GM21526 (cell line): ENCODE measurements around the gene TERT.
"Not testable (repeated sequence)": the region's sequence is repeated elsewhere in the genome, so short reads cannot be mapped to it uniquely, and the experiment has no call there.

Experiments used
- ATAC-seq: cut with Tn5 transposase; IDR thresholded peaks from one replicate; pipeline ENCODE4 v1.9.1; 2021; ENCODE audit warnings: moderate library complexity; ENCODE audit not compliant: unreplicated experiment, low FRiP score

Gene TERT

DNA sequence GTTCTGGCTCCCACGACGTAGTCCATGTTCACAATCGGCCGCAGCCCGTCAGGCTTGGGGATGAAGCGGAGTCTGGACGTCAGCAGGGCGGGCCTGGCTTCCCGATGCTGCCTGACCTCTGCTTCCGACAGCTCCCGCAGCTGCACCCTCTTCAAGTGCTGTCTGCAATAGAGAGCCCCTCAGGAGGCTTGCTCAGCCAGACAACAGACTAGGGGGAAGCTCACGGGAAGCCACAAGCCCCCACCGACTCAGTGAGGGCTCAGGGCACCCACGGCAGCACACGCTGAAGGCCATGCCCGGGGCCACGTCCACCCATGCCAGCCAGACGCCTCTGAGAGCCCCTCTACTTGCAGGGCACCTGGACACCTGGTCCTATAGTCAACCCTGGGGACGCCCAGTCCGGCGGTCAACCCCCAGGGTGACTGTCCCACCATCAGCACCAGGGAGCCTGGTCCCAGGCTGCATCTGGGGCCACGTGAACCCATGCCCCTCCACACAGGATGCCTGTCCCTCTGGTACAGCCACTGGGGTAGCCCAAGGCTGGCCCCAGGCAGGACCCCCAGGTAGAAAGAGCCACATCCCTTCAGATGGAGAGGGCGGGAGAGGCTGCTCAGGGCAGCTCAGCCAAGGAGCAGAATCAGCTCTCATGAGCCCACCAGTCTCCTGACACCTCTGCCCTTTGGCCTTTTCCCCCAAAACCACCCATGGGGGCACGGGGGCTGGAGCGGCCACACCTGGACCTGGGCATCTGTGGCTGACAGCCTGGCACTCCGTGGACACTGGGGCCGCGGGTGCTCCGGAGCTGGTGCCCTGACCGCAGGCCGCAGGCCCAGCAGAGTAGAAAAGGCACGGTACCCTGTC is 14.5 kb downstream of the TERT start:
- no peak for ATAC-seq

DNA sequence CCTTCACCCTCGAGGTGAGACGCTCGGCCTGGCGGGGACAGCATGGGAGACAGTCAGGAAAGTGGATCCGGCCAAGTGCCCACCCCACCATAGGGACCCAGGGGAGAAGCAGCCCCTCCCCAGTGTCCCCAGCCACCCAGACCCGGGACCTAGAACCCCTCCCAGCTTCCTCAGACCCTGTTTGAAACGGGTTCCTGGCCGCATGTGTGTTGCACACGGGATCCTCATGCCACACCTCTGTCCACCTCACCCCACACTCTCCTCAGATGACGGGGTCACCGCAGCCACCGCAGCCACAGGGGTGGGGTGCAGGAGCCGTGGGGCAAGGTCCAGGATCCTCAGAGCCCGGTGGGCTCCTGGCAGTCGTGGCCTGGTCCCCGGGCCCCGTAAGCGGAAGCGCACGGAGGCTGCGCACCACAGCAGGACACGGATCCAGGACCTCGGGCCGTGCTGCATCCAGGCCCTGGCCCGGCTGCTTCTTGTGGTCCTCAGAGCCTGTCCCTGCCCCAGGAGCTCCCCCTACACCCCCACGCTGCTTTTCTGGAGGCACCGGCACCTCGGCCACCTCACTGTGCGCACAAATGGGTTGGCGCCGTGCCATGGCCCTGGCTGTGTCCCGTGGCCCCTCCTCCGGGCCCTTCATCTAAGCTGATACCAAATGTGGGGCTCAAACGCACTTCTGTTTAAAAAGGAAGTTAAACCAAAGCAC is 15.3 kb downstream of the TERT start:
- ATAC-seq, result no peak

DNA sequence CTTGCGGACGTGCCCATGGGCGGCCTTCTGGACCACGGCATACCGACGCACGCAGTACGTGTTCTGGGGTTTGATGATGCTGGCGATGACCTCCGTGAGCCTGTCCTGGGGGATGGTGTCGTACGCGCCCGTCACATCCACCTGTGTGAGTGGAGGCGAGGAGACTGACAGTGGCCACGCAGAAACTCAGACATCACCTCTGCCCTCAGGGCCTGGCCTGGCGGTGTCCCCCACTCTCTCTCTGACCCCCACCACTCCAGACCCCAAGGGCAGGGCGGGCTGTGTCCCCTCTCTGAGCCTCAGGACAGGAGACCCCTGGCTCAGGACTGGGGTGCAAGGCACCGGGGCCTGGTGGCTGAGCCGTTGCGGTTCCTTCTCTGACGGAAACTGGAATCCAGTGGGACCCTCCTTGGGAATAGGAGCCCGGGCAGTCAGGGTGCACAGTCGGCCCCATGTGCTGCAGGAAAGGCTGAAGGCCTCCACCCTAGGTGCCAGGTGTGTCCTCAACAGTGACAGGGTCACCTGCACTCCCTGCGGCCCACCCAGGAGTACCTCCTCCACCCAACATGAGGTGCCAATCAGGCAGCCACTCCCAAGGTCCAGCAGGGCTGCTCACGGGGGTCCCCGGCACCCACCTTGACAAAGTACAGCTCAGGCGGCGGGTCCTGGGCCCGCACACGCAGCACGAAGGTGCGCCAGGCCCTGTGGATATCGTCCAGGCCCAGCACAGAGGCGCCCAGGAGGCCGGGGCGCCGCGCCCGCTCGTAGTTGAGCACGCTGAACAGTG is 16.0 kb downstream of the TERT start:
- ATAC-seq, result no peak

DNA sequence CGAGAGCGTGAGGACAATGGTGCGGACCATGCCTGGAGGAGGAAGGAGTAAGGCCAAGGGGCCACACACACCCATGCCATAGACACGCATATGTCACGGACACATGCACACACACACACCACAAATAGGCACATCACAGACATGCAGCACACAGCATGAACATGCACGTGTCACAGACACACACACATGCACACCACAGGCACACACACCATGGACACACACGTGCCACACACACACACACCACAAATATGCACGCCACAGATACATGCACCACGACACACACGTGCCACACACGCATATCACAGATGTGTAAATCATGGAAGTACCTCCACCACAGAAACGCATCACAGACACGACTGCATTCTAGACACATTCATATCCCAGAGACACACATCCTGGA is 16.7 kb downstream of the TERT start:
- no peak for ATAC-seq

DNA sequence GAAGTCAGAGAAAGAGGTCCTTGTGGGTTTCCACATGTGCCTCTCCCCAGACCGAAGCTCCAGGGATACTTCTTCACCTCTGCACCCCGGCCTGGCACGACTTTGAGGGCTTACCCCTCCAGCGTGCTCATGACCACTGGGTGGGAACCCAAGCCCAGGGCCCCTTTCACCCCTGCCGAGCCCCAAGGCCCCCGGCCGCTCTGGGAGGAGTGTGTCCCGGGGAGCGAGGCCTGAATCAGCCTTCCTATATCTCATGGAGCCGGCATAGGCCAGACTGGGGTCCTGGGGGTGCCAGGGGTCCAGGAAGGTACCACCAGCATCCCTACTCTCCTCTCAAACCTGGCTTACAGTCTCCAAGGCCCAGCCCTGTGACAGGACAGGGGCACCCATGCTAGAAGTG is 17.1 kb downstream of the TERT start:
- ATAC-seq, result no peak

DNA sequence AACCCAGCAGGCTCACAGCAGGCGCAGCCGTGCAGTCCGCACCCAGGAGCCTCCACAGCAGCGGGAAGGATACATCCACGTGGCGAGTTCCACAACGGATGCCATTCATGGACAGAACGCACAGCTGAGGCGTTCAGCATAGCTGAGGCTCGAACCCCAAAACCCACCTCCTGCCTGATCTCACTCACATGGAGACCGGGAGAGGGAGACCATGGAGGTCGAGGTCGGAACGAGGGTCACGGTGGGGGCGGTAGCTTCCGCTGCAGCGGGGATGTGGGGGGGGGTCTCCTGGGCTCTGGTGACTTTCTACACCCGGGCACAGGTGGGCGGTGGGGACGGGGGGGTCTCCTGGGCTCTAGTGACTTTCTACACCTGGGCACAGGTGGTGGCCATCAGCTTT is 17.5 kb downstream of the TERT start:
- no peak for ATAC-seq

DNA sequence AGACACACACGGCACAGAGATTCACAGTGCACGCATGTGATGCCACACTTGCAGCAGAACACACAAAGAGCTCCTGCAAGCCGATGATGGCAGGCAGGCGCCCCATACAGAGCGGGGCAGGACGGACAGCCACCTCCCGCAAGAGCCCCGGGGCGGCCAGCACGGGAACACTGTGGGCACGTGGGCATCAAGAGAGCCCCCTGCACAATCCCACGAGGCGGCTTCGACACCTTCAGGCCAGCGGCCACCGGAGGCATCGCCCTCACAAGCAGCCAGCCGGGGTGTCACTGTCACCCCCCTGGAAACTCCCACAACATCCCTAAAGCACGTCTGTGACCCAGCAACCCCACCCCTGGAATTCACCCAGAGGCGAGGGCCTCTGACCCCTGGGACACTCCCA is 17.9 kb downstream of the TERT start:
- ATAC-seq, result no peak

DNA sequence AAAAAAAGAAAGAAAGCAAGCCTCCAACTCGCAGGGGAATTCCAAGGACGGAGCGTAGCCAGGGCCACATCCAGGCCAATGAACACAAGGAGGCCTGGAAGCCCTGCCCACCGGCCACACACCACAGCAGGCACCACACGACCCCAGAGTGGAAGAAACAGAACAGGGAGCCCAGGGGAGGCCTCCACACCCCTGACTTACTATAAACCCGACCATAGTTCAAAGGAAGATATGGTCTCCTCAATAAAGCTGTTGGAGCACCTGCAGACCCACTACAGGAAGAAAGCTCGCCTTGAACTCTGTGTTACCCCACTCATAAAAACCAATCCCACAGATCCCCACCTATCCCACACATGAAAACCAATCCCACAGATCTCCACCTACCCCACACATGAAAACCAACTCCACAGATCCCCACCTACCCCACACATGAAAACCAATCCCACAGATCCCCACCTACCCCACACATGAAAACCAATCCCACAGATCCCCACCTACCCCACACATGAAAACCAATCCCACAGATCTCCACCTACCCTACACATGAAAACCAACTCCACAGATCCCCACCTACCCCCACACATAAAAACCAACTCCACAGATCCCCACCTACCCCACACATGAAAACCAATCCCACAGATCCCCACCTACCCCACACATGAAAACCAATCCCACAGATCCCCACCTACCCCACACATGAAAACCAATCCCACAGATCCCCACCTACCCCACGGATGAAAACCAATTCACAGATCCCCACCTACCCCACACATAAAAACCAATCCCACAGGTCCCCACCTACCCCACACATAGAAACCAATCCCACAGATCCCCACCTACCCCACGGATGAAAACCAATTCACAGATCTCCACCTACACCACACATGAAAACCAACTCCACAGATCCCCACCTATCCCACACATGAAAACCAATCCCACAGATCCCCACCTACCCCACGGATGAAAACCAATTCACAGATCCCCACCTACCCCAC is 19.2 kb downstream of the TERT start:
- ATAC-seq, result not testable (repeated sequence)

DNA sequence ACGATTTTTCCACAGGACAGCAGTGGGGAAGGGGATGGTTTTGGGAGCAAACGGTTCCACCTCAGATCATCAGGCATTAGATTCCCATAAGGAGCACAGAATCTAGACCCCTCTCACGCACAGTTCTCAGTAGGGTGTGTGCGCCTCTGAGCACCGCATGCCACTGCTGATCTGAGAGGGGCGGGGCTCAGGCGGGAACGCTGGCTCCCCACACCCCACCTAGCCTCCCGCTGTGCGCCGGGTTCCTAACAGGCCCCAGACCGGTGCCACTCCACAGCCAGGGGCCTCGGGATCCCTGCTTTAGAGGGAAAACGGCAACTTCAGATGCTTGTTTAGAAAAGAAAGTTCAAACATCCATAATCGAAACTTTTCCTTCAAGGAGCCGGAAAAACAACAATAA is 20.4 kb downstream of the TERT start:
- ATAC-seq, result no peak

DNA sequence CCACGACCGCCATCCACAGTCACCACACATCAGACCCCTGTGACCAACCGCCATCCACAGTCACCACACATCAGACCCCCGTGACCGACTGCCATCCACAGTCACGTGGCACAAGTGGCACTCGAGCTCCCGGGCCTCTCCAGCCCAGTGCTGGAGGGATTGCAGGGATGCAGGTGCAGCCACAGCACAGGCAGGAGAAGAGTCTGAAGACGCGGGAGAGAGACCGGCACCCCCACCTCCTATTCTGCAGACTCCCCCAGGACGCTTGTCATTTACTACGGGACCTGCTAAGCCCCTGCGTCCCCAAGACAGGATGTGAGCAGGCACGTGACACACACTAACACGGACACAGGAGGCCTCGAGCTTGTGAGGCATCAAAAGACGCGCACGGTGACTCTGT is 21.1 kb downstream of the TERT start:
- ATAC-seq, result no peak

DNA sequence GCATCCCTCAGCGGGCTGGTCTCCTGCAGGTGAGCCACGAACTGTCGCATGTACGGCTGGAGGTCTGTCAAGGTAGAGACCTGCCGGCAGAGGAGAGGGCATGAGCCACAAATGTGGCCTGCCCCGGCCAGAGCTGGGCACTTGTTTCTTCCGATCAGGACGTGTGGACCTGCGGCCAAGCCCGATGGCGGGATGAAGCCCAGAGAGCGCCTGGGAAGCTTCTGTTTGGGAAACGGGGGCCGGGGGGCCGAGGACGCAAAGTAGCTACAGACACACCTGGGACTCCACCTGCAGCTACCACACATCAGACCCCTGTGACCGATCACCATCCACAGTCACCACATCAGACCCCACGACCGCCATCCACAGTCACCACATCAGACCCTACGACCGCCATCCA is 22.7 kb downstream of the TERT start:
- ATAC-seq, result no peak

DNA sequence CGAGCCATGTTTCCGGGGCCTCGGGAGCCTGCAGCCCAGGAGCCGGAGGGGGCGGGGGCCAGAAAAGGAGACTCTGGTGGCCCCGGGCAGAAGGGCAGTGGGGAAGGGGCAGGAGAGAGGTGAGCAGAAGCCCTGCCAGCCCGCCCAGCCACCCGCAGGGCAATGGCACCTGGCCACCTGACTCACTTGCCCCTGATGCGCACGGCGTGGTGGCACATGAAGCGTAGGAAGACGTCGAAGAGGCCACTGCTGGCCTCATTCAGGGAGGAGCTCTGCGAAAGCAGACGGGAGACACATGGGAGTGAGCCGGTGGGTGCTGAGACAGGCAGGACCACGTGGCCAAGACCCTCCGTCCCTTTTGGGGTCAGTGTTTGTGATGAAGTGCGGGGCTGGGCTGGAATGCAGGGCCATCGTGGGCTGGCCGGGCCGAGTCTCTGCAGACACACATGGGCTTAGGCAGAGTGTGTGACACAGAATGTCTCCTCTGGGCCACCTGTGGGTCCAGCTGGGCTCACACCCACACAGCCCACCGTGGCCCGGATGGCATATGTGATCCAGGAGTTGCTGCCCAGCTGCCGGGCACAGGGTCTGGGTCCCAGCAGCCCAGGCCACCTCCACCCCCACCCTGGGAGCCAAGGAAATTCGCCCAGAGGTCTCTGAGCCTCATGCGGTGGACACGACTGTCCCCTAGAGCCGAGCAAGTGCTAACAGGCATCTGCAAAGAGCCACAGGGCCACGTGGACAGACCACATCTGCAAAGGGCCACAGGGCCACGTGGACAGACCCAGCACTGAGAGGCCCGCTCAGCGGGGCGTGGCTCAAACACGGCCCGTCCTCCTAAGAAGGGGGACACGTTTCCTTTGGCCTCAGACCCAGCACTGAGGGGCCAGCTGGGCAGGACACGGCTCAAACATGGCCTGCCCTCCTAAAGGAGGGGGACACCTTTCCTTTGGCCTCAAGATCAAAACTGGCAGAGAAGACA is 23.6 kb downstream of the TERT start:
- no peak for ATAC-seq

DNA sequence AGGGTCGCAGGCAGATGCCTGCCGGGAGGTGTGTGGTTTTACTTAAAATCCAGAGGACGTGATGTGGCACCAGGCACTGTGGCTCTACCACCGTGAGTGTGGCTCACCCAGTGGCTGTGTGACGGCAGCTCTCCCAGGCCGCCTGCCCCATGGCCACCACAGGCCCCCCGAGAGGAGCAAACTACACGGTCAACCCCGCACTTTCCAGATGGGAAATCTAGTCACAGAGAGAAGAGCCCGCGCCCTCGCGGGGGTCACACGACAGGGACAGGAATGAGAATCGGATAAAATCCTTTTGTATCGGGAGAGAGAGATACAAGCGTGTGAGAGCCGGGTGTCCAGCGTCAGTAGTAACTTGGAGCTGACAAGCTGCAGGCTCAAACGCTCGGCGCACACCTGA is 24.4 kb downstream of the TERT start:
- no peak for ATAC-seq

DNA sequence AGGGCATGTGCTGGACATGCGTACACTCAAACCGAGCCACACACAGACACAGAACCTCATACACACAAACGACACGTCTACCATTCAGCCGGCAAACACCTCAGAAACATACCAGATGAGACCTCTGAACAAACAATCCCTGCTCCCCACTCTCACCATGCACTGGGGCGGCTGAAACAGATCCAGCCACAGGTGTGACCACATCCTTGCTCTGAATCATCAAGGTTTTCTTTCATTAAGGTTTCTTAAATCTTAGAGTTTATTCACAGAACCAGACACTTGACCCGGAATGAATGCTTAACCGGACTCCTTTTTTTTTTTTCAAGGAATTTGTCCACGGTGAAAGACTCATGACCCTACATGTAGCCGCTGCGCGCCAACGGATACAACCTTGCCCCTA is 26.2 kb downstream of the TERT start:
- no peak for ATAC-seq

DNA sequence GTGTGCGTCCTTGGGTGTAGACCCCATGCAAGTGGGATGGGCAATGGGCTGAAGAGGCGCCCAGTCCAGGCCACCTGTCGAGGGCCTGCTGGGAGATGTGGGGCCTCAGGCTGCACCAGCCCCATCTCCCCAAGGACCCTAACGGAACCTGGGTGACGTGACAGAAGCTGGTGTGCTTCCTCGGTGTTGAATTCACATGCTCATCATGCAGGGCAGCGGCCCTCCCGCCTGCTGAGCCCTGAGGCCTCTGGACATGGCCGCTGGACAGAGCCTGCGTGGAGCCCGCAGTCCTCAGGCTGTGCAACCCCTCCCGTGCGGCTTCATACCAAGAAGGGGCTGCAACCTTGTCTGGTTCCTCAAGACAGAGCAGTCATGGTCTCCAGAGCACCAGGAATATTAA is 26.8 kb downstream of the TERT start:
- ATAC-seq, result no peak

DNA sequence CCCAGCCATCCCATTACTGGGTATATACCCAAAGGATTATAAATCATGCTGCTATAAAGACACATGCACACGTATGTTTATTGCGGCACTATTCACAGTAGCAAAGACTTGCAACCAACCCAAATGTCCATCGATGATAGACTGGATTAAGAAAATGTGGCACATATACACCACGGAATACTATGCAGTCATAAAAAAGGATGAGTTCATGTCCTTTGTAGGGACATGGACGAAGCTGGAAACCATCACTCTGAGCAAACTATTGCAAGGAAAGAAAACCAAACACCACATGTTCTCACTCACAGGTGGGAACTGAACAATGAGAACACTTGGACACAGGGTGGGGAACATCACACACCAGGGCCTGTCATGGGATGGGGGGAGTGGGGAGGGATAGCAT is 27.4 kb downstream of the TERT start:
- ATAC-seq, result not testable (repeated sequence)

DNA sequence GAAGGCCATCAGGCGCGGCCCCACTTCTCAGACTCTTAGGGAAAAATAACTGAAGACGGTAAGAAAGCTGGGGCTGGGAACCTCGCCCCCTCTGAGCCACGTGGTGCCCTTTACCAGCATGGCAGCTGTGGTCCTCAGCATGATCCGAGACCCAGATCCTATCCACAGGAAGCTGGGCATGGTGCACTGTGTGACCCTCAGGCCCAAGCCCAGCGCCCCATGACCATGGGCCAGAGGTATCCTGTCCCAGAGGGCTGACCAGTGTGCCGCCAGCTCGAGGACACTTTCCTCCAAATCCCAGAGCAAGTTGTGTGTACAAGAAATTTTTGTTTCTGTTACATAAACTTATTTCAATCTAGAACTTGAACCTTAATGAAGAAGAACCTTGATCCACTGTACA is 28.1 kb downstream of the TERT start:
- no peak for ATAC-seq

DNA sequence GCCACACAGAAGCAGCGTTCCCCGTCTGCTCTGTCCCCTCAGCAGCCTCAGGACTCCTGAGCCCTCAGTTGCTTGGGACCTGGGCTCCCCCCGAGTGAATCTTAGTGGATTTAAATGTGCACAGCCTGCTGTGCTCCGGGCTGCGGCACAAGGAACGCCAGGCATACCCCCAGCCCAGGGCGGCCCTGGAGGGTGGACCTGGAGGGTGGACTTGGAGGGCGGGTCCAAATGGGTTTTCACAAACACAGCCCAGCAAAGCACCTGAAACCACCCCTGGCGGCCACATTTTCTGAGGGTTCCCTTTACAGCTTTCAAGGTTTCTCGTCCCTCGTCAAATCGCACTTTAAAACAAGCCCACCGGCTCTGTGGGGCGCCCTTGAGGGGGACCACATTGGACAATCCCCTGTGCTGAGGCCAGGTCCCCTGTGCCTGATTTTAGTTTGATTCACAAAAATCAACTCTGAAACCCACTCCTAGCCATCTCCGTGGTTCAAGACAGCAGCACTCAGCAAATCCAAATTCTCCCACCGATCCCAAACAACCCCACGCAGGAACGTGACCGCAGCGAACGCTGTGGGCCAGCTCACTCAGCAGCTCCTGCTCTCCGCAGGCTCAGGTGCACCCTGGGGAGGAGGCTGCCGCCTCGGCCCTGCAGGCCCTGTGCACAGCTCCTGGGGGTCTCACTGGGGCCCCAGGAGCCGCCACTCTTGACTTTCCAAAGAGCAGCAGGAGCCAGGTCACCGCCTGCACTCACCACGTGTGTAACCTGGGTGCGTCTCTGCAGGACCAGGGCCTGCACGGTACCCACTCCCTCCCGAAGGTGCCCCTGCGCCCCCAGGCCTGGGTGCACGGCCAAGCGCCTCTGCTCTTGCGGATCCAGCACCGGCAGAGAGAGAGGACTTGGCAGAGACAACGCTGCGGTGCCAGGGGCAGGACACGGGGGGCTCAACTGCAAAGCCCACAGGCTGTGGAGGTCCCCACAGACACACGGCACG is 29.1 kb downstream of the TERT start:
- no peak for ATAC-seq
